Body of pancreas (tissue), 4 donors: ENCODE results near the gene CHRND. TPM values are rescaled to one million over a fixed set of nuclear protein-coding genes. Genes with fewer than 3 reads are reported as not detected.

Experiments used
- ATAC-seq: fragments of 150-250 bp; one replicate; pipeline ENCODE4 v1.9.1; 2016
- DNase-seq, 4 donors: peaks; one replicate each; pipeline ENCODE4 v3.0.0-alpha.2; 2019
- H3K27ac ChIP-seq, 4 donors: fragments of 200-600 bp; sonication (generic); 1 replicate in 3 of 4; 2 replicates in 1 of 4; pipeline versions ENCODE4 v1.5.1 to v1.6.1; 2016 to 2019; ENCODE audit warnings: mild to moderate bottlenecking in 1 of 4, mixed read lengths in 1 of 4, moderate library complexity in 1 of 4
- H3K27me3 ChIP-seq, 2 donors: fragments of 200-600 bp; sonication (generic); one replicate each; pipeline ENCODE4 v1.6.0; 2016; ENCODE audit warnings: mild to moderate bottlenecking in 1 of 2
- H3K36me3 ChIP-seq, 2 donors: fragments of 200-600 bp; sonication (generic); replicated peaks in 1 of 2; 2 replicates each; pipeline ENCODE4 v1.5.1; 2016; ENCODE audit warnings: low read depth in 2 of 2; ENCODE audit not compliant: insufficient read depth in 1 of 2
- H3K4me1 ChIP-seq: fragments of 200-600 bp; sonication (generic); one replicate; pipeline ENCODE4 v1.6.0; 2016
- H3K4me3 ChIP-seq, 2 donors: fragments of 200-600 bp; sonication (generic); 1 replicate in 1 of 2; 2 replicates in 1 of 2; pipeline ENCODE4 v1.5.1; 2016 to 2019
- H3K9me3 ChIP-seq, 3 donors: fragments of 200-600 bp; sonication (generic); 1 replicate in 2 of 3; 2 replicates in 1 of 3; pipeline ENCODE4 v1.5.1; 2016
- CTCF ChIP-seq, 7 experiments: fragments of 450-650 bp in 4 of 7; fragments of 200-600 bp in 3 of 7; sonication (generic) in 3 of 7; IDR thresholded peaks; one replicate each; pipeline ENCODE4 v1.5.1; 2016 to 2019; ENCODE audit warnings: antibody characterized with exemption in 7 of 7
- POLR2A ChIP-seq, 3 donors: fragments of 450-650 bp; IDR thresholded peaks; one replicate each; pipeline ENCODE4 v1.6.1; 2016; ENCODE audit warnings: antibody characterized with exemption in 3 of 3, mild to moderate bottlenecking in 2 of 3
- WGBS, 2 donors: methylation state at CpG; one replicate each; pipeline ENCODE4 v1.1.5; 2017; 5-methylcytosine and 5-hydroxymethylcytosine counted together
- intact Hi-C: fragments of 100-400 bp; cut with DNase I; formaldehyde crosslinking; loops from one replicate; pipeline ENCODE4 v1.15.1; 2023
- total RNA-seq, 2 donors: library from RNA; depleted of rRNA; stranded (reverse); fragments of >200 nt; gene quantifications; one replicate each; pipeline ENCODE4 v1.1.0, GENCODE V29; 2016

CHRND gene
- total RNA-seq, 2 donors from 2014 or later: not detected

- TF ChIP-seq CTCF (IDR thresholded peaks at IDR 0.05) (no peak), POLR2A (IDR thresholded peaks at IDR 0.05) (no peak)
- ATAC-seq: peak; percentile 59
- Histone ChIP-seq H3K36me3 (peaks cover 0 to 11% of the 10 kb centered on the region in 2 donors), H3K4me3 (no peak overlapping the region), H3K9me3 (no peaks in the 10 kb centered on the region), H3K4me1 (peaks cover 28% of the 10 kb centered on the region), H3K27ac (peak overlapping the region in 2 of 4 donors; percentile 19 to 38), H3K27me3 (no peaks in the 10 kb centered on the region)
- intact Hi-C loops: no loop called here
- no peak for DNase-seq
These were observed 47.1 kb downstream of the CHRND start for GRCh38 chr2:232573042-232573441.

GRCh38 chr2:232573771-232574435 is 47.9 kb downstream of the CHRND start:
- H3K36me3 ChIP-seq: peaks cover 0 to 7% of the 10 kb centered on the region in 2 donors
- no peak for ATAC-seq
- intact Hi-C loops: no loop called here

GRCh38 chr2:232574674-232575403 is 48.9 kb downstream of the CHRND start:
- Histone ChIP-seq H3K4me3 (no peak overlapping the region), H3K4me1 (peaks cover 39% of the 10 kb centered on the region), H3K27ac (no peak overlapping the region), H3K36me3 (peaks cover 0 to 2% of the 10 kb centered on the region in 2 donors), H3K27me3 (no peaks in the 10 kb centered on the region), H3K9me3 (no peaks in the 10 kb centered on the region)
- DNase-seq: no peak
- no peak for TF ChIP-seq POLR2A (IDR thresholded peaks at IDR 0.05)
- no peak for TF ChIP-seq CTCF (IDR thresholded peaks at IDR 0.05)
- ATAC-seq: no peak
- 85 to 91% methylated on average over 4 to 5 of the region's 5 CpGs for WGBS, 2 donors
- intact Hi-C loops: no loop called here

More at GRCh38 chr2:232573771-232574435, 47.9 kb downstream of the CHRND start:
- H3K27ac ChIP-seq: peak overlapping the region in 1 of 4 donors; percentile 38
- H3K4me1 ChIP-seq: peaks cover 32% of the 10 kb centered on the region
- no peaks in the 10 kb centered on the region for H3K27me3 ChIP-seq
- no peak overlapping the region for H3K4me3 ChIP-seq
- no peak for TF ChIP-seq POLR2A (IDR thresholded peaks at IDR 0.05)
- no peak for TF ChIP-seq CTCF (IDR thresholded peaks at IDR 0.05)
- H3K9me3 ChIP-seq: no peaks in the 10 kb centered on the region
- WGBS, 2 donors: 89 to 92% methylated on average over 8 of the region's 8 CpGs
- no peak for DNase-seq

- peaks cover 42% of the 10 kb centered on the region for H3K4me1 ChIP-seq
- H3K9me3 ChIP-seq: no peaks in the 10 kb centered on the region
- TF ChIP-seq POLR2A (IDR thresholded peaks at IDR 0.05) (no peak), CTCF (IDR thresholded peaks at IDR 0.05) (no peak)
- intact Hi-C loops: no loop called here
- 94 to 96% methylated on average over 1 of the region's 1 CpG for WGBS, 2 donors
- H3K27me3 ChIP-seq: no peaks in the 10 kb centered on the region
- H3K4me3 ChIP-seq: no peak overlapping the region
- H3K27ac ChIP-seq: no peak overlapping the region
- no peaks in the 10 kb centered on the region for H3K36me3 ChIP-seq
- ATAC-seq (no peak), DNase-seq (no peak)
These were observed 49.4 kb downstream of the CHRND start for GRCh38 chr2:232575404-232575746.
